GM18907 (cell line): ENCODE results near the gene VSIG10L2.
"Not testable (repeated sequence)": the region's sequence is repeated elsewhere in the genome, so short reads cannot be mapped to it uniquely, and the experiment has no call there.

Source experiments
- ATAC-seq: cut with Tn5 transposase; IDR thresholded peaks from one replicate; pipeline ENCODE4 v1.9.1; 2021; ENCODE audit warnings: mild to moderate bottlenecking, moderate library complexity; ENCODE audit not compliant: unreplicated experiment

Gene VSIG10L2

DNA sequence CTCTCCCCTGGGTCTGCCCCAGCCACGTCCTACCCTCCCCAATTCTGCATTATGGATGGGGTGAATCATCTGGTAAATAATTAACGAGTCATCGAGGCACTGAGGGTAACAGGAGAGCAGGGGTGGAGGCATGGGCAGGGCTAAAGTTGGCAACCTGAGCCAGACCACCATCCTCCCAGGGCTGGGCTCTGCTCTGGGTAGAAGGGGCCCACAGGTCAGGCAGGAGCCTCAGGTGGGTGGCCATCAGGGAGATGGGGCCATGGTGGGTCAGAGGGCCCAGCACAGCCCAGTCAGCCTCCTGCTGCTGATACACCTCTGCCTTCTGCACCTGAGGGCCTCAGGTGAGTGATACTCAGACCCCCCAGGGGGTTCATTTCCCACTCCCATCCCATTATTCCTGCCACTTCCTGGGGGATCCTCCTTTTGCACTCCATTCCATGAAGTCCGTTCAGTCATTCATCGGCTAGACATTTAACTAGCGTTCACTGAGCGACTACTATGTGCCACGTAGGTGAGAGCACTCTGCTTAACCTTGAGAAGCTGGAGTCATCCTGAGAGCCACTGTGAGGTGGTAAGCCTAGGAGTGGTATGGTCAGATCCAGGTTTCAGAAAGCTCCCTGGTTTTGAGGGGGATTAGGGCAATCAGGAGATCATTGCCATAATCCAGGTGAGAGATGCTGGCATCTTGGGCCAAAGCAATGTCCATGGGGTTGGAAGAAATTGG lies at the start of gene VSIG10L2:
Gene VSIG10L2 (plus strand): TSS at position 248 of the 724 bp plus-strand sequence. CDS start 12 bp downstream, at position 260.
- no peak for ATAC-seq

- ATAC-seq, result no peak
Measured at GRCh38 chr11:125901872-125902271, 44.0 kb upstream of the VSIG10L2 start.

DNA sequence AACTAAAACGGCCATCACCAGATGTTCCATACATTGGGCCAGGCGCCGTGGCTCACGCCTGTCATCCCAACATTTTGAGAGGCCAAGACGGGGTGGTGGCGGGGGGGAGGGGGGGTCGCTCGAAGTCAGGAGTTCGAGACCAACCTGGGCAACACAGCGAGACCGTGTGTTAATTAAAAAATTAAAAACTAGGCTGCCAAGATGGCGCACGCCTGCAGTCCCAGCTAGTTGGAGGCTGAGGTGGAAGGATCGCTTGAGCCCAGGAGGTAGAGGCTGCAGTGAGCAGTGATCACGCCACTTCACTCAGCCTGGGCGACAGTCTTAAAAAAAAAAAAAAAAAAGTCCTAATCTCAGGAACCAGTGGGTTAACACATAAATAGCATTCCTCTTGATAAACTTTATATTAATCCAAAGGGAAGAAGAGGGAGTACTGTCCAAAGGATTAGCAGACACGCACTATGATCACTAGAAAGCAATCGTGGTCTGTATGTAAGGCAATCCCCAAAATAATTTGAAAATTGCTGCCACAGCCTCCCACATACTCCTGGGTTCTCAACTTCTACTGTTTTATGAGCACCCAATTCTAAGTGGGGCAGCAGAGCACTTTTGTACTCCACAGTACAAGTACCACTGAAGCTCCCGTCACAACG lies 43.4 kb upstream of the VSIG10L2 start:
- ATAC-seq, result peak; percentile 17

DNA sequence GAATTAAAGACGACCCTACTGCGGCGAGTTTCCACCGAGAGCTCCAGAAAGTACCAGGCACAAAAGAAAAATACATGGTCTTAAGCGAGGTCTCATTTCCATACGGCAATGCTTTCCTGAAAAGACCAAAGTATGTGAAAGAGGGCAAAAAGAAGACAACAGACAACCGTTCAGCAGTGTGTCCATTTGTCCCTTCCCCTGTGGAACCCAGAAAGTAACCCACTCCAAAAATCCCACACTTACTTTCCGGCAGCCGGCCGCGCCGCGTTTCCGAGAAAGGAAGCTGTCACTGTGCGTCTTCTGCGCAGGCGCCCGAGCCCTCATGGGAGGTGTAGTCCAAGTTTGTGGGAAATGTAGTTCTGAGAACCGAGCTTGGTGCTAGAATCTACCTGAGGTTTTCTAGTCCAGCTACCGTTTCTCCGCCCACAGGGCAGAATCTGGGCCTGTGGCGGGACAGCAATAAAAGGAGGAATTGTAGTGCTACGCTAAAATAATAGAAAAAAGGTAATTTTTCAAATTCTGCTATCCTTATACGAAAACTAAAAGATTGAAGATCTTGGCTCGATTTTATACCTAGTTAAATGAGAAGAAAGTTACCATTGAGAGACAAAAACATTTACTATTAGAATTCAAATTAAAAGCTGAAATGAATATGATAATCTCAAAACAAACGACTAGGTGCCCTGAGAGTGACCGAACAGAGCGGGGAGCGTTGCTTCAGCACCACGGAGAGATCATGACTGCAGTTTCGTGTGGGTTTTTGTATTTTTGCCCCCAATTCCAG lies 42.7 kb upstream of the VSIG10L2 start, which contains the start of gene PUS3:
Gene PUS3 (minus strand): TSS at position 280 of the 784 bp plus-strand sequence. CDS start 6,922 bp downstream, outside the sequence.
- ATAC-seq, result peak; percentile 92

DNA sequence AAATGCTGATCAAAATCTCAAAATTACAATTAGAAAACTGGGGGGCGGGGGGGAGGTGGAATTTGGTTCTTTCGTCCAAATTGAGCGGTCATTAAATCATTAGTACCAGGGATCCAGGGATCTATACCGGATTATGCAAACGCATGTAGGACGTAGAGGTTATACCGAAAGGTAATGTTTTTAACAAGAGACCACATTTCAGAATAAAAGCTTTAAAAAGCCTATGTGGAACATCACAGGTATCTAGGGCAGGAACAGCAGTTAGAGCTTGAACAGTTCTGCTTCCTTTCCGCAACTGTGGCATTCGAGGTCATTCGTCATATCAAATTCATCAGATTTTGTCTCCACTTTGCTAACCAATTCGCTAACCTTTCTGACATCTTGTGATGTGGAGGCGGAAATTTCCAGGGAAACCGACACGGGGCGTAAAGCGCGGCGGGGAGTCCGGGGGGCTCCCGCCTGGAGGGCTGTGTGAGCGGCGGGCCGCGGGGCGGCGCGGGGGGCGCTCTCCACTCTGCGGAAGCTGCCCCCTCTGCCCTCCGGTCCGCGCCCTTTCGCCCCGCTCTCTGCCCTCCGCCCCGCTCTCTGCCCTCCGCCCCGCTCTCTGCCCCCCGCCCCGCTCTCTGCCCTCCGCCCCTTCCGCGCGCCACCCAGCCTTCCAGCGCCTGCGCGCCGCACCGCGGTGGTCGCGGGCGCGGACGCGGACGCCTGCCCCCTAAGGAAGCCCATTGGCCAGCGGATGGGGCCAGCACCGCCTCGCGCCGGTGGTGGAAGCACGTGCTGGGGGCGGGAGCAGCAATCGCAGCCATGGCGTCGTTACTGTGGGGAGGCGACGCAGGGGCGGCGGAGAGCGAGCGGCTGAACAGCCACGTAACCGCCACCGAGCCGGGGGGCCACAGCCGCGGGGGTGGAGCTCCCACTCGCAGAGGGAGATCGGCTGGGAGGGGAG lies 41.9 kb upstream of the VSIG10L2 start, which contains the start of gene DDX25:
Gene DDX25 (plus strand): TSS at position 798 of the 949 bp plus-strand sequence. CDS start 10 bp downstream, at position 808.
- no peak for ATAC-seq

DNA sequence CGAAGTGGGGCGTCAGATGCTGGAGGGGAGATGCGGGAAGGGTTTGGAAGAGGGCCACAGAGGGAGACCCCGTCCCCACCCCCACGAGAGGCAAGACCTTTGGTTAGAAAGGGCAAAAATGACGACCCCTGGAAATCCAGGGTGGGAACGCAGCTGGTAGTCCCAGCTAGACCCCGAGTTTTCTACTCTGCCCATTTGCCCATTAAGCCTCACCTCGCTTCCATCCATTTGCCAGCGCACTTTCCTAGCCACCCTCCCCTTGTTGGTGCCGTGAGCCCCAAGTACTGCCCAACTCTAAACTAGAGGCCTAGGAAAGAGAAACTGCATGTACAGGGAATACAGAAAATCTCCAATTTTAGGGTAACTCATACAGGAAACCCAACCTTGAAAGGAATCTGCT lies 41.2 kb upstream of the VSIG10L2 start:
- no peak for ATAC-seq

DNA sequence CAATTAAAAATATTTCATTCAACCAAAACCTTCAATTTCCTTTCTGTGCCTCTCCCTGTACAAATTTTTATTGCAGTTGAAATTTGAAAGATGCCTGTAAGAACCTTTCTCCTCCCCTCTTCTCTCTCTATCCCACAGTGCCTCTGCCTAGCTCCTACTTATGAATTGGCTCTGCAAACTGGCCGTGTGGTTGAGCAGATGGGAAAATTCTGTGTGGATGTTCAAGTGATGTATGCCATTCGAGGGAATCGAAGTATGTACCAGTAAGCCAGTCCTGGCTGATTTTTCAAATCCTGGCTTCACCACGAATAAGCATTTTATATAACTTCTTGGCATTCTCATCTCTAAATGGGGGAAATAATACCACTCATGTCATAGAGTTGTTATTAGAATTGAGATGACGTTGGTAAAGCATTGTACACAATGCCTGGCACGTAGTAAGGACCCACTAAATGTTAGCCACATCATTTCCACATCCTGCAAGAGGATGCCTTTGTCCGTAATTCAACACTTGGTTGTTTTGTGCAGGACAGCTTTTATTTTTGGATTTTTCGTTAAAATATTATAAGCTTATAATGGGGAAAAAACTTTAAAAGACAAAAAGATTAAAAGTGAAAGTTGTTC lies 35.5 kb upstream of the VSIG10L2 start:
- ATAC-seq, result no peak

GRCh38 chr11:125914601-125915000 lies 31.2 kb upstream of the VSIG10L2 start:
- ATAC-seq, result not testable (repeated sequence)

DNA sequence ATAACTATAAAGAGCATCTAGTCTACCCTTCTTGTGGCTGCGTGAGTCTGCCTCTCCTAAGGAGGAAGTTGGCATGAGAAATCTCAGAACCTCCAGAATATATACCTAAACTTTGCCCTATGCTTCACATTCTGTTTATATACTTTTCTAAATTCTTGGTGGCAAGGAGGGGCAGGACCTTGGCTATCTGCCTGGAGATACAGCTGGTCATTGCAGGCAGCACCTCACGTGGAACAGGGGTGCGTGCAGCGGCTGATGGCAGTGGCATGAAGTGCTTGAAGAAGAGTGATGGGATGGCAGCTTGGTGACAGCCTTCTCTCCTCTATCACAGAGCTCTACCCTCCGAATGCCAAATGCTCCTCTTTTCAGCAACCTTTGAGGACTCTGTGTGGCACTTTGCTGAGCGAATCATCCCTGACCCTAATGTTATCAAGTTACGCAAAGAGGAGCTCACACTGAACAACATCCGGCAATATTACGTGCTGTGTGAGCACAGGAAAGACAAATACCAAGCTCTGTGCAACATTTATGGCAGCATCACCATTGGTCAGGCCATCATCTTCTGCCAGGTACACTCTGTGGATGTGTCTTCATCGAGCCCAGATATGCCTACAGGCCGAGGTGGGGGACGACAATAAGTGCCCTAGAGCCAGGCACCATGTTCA lies 29.0 kb upstream of the VSIG10L2 start:
- ATAC-seq, result no peak

- ATAC-seq, result no peak
Measured at GRCh38 chr11:125918140-125918840, 27.6 kb upstream of the VSIG10L2 start.

GRCh38 chr11:125921042-125921441 lies 24.8 kb upstream of the VSIG10L2 start:
- ATAC-seq, result no peak

DNA sequence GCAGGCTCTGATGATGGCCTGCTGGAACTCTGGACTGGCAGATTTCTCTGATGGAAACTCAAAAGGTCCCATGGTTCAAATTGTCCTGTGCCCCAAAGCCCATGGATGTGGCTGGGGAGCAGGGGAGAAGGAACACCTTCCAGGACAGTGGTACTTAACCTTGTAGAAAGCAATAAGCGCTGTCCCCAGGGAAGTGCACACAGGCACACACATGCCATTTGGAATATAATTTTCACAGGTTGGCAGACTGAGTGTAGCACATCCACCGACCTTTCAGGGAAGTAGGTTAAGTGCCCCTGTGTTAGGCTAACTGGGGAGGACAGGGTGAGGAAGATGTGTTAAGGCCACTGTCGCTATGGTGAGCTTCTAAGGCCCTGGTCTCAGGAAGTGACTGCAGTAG lies 23.7 kb upstream of the VSIG10L2 start:
- no peak for ATAC-seq

GRCh38 chr11:125923012-125923579 lies 22.7 kb upstream of the VSIG10L2 start:
- no peak for ATAC-seq

DNA sequence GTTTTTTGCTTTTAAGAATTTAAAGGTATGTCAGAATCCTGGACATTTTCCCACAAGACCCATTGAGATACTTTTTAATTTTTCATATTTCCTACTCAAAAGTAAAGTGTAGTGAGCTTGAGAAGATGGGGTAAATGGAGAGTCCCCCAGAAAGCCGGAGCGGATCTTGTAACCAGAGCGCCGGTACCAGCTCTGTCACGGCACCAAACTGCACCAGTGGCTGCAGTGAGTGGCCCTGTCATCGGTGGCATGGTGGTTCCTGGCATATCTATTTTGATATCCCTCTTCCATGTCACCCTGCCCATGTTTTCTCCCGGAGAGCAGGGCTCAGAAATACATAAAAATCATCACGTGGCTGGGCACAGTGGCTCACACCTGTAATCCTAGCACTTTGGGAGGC lies 22.2 kb upstream of the VSIG10L2 start:
- ATAC-seq, result no peak

DNA sequence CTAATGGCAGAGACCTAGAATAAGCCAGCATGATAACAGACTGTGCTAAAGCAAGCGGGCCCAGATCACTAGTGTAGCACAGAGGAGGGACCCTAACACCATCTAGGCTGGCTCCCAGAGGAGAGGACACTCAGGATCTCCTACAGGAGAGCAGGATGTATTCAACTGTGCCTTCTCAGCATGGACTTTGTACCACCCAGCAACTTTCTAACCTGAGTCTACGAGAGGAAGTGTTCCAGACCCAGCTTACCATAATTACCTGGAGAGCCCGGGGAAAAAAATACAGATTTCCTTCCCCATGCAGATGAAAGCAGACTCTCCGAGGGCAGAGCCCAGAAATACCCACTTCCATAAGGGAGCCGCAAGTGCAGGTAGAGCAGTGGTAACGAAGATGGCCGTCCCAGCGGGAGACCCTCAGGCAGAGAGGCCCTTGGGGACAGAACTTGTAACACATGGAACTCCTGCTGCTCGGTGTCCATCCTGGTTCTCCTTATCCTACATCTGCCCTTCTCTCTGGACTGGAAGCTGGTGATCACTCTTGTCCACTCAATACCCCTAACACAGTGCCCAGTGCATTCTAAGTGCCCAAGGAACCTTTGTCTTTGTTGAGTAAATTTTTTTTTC lies 21.3 kb upstream of the VSIG10L2 start:
- ATAC-seq, result no peak

DNA sequence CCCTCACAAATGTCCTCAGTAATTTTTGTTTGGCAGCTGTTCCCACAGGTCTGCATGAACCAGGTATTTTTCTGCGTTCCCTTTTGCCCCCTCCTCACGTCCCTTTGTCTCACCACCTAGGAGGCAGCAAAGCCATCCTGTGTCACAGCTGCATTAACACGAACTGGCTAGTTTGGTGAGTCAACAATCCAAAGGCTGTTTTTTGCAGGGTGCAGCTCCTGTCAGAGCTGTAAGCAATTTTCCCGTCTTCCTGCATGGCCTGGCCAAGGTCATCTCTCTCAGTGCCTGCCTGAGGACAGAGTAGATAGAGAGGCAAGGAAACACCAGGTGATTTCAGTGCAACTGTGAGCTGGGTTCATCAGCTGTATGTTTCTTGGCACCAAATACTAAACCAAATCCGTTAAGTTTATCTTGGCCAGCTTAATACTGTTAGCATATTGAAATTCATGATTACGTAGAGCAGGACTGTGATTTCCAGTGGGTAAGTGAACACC lies 20.6 kb upstream of the VSIG10L2 start:
- ATAC-seq, result no peak

DNA sequence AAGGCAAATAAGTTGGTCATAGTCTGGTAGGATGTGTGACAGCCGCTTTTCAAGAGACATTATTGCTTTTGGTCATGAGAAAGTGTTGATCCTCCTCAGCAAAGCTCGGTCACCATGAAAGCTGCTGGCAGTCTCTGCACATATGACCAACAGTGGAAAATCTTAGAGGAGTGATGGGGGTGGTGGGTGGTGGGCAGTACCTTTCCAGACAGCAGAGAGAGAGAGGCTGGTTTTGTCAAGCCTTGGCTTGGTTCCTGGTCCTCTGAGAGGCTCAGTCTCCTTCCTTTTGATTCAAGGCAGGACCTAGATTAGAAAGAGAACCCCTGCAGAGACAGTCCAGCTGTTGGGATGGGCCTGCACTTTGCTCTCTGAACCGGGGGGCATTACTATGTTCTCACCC lies 20.0 kb upstream of the VSIG10L2 start:
- ATAC-seq, result no peak

DNA sequence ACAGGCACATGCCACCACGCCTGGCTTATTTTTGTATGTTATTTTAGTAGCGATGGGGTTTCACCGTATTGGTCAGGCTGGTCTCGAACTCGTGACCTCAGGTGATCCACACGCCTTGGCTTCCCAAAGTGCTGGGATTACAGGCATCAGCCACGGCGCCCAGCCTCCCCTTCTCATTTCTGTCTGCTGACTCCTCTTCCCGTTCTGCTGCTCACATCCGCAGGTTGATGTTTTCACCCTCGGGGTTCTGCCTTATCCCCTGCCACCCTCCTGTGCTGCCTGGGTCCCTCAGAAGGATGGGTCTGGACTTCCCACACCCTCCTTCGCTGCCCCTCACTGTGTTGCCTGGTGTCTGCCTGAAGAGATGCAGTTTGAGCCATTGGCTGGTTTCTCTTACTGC lies 19.2 kb upstream of the VSIG10L2 start:
- no peak for ATAC-seq
